GM12878 (cell line): ENCODE measurements around the gene HMOX2. TPM values are rescaled to one million over a fixed set of nuclear protein-coding genes. Genes with fewer than 3 reads are reported as not detected.

Experiments used
- ATAC-seq: fragments of 200-7000 bp; cut with Tn5 transposase; 3 replicates; pipeline ENCODE4 v1.9.1; 2020; ENCODE audit warnings: mild to moderate bottlenecking, moderate library complexity
- BruUV-seq: library from RNA; stranded (reverse); fragments of 400-500 nt; replicated peaks from 2 replicates; lab custom pipeline; 2021; lab: Mats Ljungman, UMichigan
- CTCF ChIA-PET: fragments of 300-600 bp; sonication (Branson Sonifier 250); formaldehyde crosslinking; extraction: SDS; loops from one replicate; lab custom pipeline; 2021; ENCODE audit warnings: inconsistent platforms; lab: Yijun Ruan, JAX
- POLR2A ChIA-PET: fragments of 350-600 bp; formaldehyde crosslinking; extraction: SDS; loops from one replicate; lab custom pipeline; 2021; ENCODE audit warnings: inconsistent platforms; lab: Charles Lee
- RAD21 ChIA-PET: fragments of 300-600 bp; sonication (Branson Sonifier 250); formaldehyde crosslinking; loops from one replicate; lab custom pipeline; 2023; ENCODE audit warnings: antibody characterized with exemption; ENCODE audit not compliant: unreplicated experiment; lab: Charles Lee
- SMC1A ChIA-PET: fragments of 300-600 bp; sonication (Branson Sonifier 250); formaldehyde crosslinking; loops from one replicate; lab custom pipeline; 2023; ENCODE audit not compliant: unreplicated experiment, uncharacterized antibody; lab: Charles Lee
- DNase-seq: peaks from one replicate; pipeline ENCODE4 v3.0.0-alpha.2; 2011; ENCODE audit warnings: low read depth, low spot score
- FAIRE-seq: peaks from 3 replicates; lab custom pipeline; 2011; peaks lifted over from hg19 to GRCh38; lab: Jason Lieb, UNC
- H2AFZ ChIP-seq: 2 replicates; pipeline ENCODE4 v1.6.0; 2011; ENCODE audit warnings: low read depth, low read length, control low read depth; ENCODE audit not compliant: control insufficient read depth
- H3K27ac ChIP-seq: 2 replicates; pipeline ENCODE4 v1.5.1; 2011; ENCODE audit warnings: control low read depth; ENCODE audit not compliant: control insufficient read depth, insufficient read depth
- H3K27me3 ChIP-seq, 2 experiments: replicated peaks in 1 of 2; 2 replicates each; pipeline versions ENCODE4 v1.6.0 to v1.6.1; 2011; ENCODE audit warnings: low read length in 1 of 2; ENCODE audit not compliant: control insufficient read depth in 2 of 2, insufficient read depth in 2 of 2
- H3K36me3 ChIP-seq, 2 experiments: 2 replicates each; pipeline ENCODE4 v1.5.1; 2011; ENCODE audit warnings: low read length in 1 of 2; ENCODE audit not compliant: control insufficient read depth in 2 of 2, insufficient read depth in 2 of 2
- H3K4me1 ChIP-seq: 2 replicates; pipeline ENCODE4 v1.6.1; 2011; ENCODE audit warnings: mild to moderate bottlenecking, low read length, moderate library complexity, mixed read lengths; ENCODE audit not compliant: control insufficient read depth, insufficient read depth
- H3K4me2 ChIP-seq: 2 replicates; pipeline ENCODE4 v1.6.0; 2011; ENCODE audit warnings: control low read depth; ENCODE audit not compliant: control insufficient read depth, insufficient read depth
- H3K4me3 ChIP-seq: fragments of 200-600 bp; sonication (generic); 2 replicates; pipeline ENCODE4 v1.5.1; 2016
- H3K79me2 ChIP-seq: 2 replicates; pipeline ENCODE4 v1.6.0; 2011; ENCODE audit warnings: low read length; ENCODE audit not compliant: control insufficient read depth, insufficient read depth
- H3K9ac ChIP-seq: 2 replicates; pipeline ENCODE4 v1.8.0; 2011; ENCODE audit warnings: low read length, control low read depth, mixed read lengths; ENCODE audit not compliant: control insufficient read depth, insufficient read depth
- H3K9me3 ChIP-seq: replicated peaks from 3 replicates; pipeline ENCODE4 v1.5.1; 2011; ENCODE audit warnings: mild to moderate bottlenecking, low read length; ENCODE audit not compliant: control insufficient read depth, insufficient read depth
- H4K20me1 ChIP-seq: 2 replicates; pipeline ENCODE4 v1.6.0; 2011; ENCODE audit not compliant: control insufficient read depth, insufficient read depth
- BCLAF1 ChIP-seq: fragments of 450-650 bp; IDR thresholded peaks from 2 replicates; pipeline ENCODE4 v1.6.1; 2017; ENCODE audit warnings: antibody characterized with exemption, mild to moderate bottlenecking, moderate library complexity
- CBFB ChIP-seq: IDR thresholded peaks from 2 replicates; pipeline ENCODE4 v1.6.1; 2016; ENCODE audit warnings: antibody characterized with exemption, low read depth
- FOS ChIP-seq: IDR thresholded peaks from 3 replicates; pipeline ENCODE4 v1.6.1; 2011; ENCODE audit warnings: borderline replicate concordance; ENCODE audit not compliant: insufficient read length; ENCODE audit errors: extremely low read depth
- IRF3 ChIP-seq: fragments of 450-650 bp; IDR thresholded peaks from 2 replicates; pipeline ENCODE4 v1.6.1; 2014; ENCODE audit warnings: mild to moderate bottlenecking
- JUNB ChIP-seq: IDR thresholded peaks from 2 replicates; pipeline ENCODE4 v1.6.1; 2016; ENCODE audit warnings: antibody characterized with exemption, mild to moderate bottlenecking
- MXI1 ChIP-seq: fragments of 150-350 bp; IDR thresholded peaks from 2 replicates; pipeline ENCODE4 v1.6.1; 2011; ENCODE audit warnings: low read depth, mild to moderate bottlenecking, inconsistent platforms, low read length, improper control_type of control experiment
- RELA ChIP-seq: fragments of 450-650 bp; IDR thresholded peaks from 2 replicates; pipeline ENCODE4 v1.8.0; 2014; ENCODE audit warnings: borderline replicate concordance; ENCODE audit not compliant: partially characterized antibody
- STAT3 ChIP-seq: IDR thresholded peaks from 2 replicates; pipeline ENCODE4 v1.6.1; 2011; ENCODE audit warnings: low read depth, low read length, improper control_type of control experiment
- ZBTB4 ChIP-seq: fragments of 450-650 bp; formaldehyde crosslinking; IDR thresholded peaks from 2 replicates; pipeline ENCODE4 v1.4.0; 2022; ENCODE audit warnings: mild to moderate bottlenecking, moderate library complexity
- ZNF687 ChIP-seq: fragments of 450-650 bp; IDR thresholded peaks from 2 replicates; pipeline ENCODE4 v1.6.1; 2017; ENCODE audit warnings: mild to moderate bottlenecking, moderate library complexity
- WGBS: methylation state at CpG from one replicate; pipeline ENCODE4 v1.1.6; 2016; ENCODE audit warnings: low lambda C conversion rate; ENCODE audit not compliant: insufficient replicate concordance, insufficient coverage; ENCODE audit errors: missing lambda C conversion rate; 5-methylcytosine and 5-hydroxymethylcytosine counted together
- in situ Hi-C: fragments of 300-500 bp; cut with MboI; formaldehyde crosslinking; loops from 9 replicates; pipeline ENCODE4 v1.14.3; 2018; ENCODE audit warnings: mixed read lengths
- intact Hi-C: fragments of 100-400 bp; cut with micrococcal nuclease; formaldehyde crosslinking; loops from one replicate; pipeline ENCODE4 v1.14.2; 2022; ENCODE audit not compliant: unreplicated experiment
- polyA plus RNA-seq, 11 experiments: library from polyadenylated mRNA; depleted of rRNA in 4 of 11; unstranded in 6 of 11; stranded (reverse) in 5 of 11; fragments of >200 nt; fragmentation: Nextera tagmentation in 4 of 11; fragmentation: Illumina TruSeq in 1 of 11; extraction: Ambion mirVana in 4 of 11; extraction: Trizol in 1 of 11; gene quantifications; 1 replicate in 1 of 11; 2 replicates in 10 of 11; pipeline versions ENCODE4 v1.2.1 to v1.2.3, GENCODE V29; 2011 to 2016; ENCODE audit warnings: inconsistent platforms in 2 of 11, missing spikeins in 2 of 11, low read depth in 1 of 11
- total RNA-seq, 4 experiments: library from RNA; depleted of rRNA in 3 of 4; stranded (reverse); fragments of >200 nt in 3 of 4; fragmentation: Illumina TruSeq in 1 of 4; extraction: Trizol in 1 of 4; gene quantifications; 2 replicates each; pipeline versions ENCODE4 v1.2.1 to v1.2.3, GENCODE V29; 2013 to 2021

HMOX2 gene
- total and polyA plus RNA-seq, 10 of the 15 experiments (the other 5 are each of a cell fraction or from before 2014, with no cell fraction given): 26.4 to 111 (median 57.8) TPM

GRCh38 chr16:4496305-4496704, 20.1 kb downstream of the HMOX2 start:
- ATAC-seq (peak; percentile 29; the same call in 2 of the 3 replicates), DNase-seq (no peak), FAIRE-seq (no peak)
- SMC1A ChIA-PET: no interaction called here
- no peak overlapping the region for H2AFZ ChIP-seq
- no peaks in the 10 kb centered on the region for H3K9me3 ChIP-seq
- BruUV-seq: no TSS peak
- H3K4me3 ChIP-seq: no peak overlapping the region
- intact Hi-C loops (no loop called here), in situ Hi-C loops (no loop called here)
- no peaks in the 10 kb centered on the region for H3K27me3 ChIP-seq
- POLR2A ChIA-PET: no interaction called here
- H4K20me1 ChIP-seq: no peaks in the 10 kb centered on the region; the same call in 1 of the 2 replicates
- RAD21 ChIA-PET: no interaction called here
- H3K36me3 ChIP-seq: no peaks in the 10 kb centered on the region; a peak in 2 of 4 replicates
- no peak overlapping the region for H3K4me2 ChIP-seq
- no peak overlapping the region for H3K9ac ChIP-seq
- H3K79me2 ChIP-seq: no peaks in the 10 kb centered on the region; the same call in 1 of the 2 replicates
- 57% methylated on average over 4 of the region's 4 CpGs for WGBS
- H3K4me1 ChIP-seq: no peaks in the 10 kb centered on the region
- CTCF ChIA-PET: interaction anchor here (0.6 to 0.9 kb wide), 3 partner anchors 11 to 1653 kb away, joined by 3 to 5 read pairs (median 4); no protein-coding TSS in a partner anchor
- no peak overlapping the region for H3K27ac ChIP-seq
- TF ChIP-seq JUNB (no peak), BCLAF1 (no peak), ZBTB4 (no peak), MXI1 (no peak), CBFB (no peak), ZNF687 (no peak), IRF3 (no peak), STAT3 (no peak), RELA (no peak), FOS (no peak)
